GM19239 (cell line): ENCODE measurements around the gene ITGB2.
A peak's percentile ranks its signal among the peaks of the same experiment; 100 is the strongest.

Experiments
- DNase-seq: peaks from one replicate; pipeline ENCODE4 v3.0.0; 2011; ENCODE audit warnings: low spot score; ENCODE audit not compliant: insufficient read length
- FAIRE-seq: peaks from 2 replicates; lab custom pipeline; 2011; peaks lifted over from hg19 to GRCh38; lab: Jason Lieb, UNC

The ITGB2 gene

DNA sequence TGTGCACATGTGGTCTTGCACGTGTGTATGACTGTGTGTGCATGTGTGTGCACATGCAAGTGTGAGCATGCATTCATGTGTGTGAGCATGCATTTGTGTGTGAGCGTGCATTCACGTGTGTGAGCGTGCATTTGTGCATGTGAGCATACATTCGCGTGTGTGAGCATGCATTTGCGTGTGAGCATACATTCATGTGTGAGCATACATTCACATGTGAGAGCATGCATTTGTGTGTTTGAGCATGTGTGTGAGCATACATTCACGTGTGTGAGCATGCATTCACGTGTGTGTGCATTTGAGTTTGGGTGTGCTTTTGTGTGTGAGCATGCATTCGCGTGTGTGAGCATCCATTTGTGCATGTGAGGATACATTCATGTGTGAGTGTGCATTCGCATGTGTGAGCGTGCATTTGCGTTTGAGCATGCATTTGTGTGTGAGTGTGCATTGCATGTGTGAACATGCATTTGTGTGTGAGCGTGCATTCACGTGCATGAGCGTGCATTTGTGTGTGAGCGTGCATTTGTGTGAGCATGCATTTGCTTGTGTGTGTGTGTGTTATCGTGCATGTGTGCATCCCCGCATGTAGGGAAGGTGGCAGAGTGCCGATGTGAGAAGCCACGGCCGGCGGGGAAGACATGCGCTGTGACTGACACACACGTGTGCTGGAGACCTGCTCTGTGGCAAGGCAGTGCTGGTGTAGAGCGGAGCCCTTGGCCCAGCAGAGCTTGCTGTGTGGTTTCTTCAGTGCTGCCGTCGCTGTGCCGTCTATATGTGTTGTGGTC, 18.2 kb downstream of the ITGB2 start:
- DNase-seq (no peak), FAIRE-seq (no peak)

DNA sequence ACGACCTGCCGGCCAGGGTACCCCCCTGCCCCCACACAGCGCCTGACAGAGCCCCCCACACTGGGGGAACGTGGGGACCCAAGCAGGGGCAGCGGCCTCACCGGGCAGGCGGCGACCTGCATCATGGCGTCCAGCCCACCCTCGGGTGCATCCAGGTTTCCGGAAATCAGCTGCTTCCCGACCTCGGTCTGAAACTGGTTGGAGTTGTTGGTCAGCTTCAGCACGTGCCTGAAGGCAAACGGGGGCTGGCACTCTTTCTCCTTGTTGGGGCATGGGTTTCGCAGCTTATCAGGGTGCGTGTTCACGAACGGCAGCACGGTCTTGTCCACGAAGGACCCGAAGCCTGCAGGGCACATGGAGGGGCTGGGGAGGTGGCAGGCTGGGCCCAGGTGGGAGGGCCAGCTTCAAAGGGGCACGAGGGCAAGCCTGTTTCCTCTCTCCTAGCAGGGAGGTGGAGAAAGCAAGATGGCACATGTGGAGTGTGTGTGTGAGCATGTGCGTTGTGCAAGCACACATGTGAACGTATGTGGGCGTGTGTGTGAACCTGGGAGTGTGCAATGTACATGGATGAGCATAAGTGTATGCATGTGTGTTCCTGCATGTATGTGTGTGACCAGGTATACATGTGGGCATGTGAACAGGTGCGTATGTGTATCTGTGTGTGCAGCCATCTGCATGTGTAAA, 19.2 kb downstream of the ITGB2 start:
- FAIRE-seq: no peak

DNA sequence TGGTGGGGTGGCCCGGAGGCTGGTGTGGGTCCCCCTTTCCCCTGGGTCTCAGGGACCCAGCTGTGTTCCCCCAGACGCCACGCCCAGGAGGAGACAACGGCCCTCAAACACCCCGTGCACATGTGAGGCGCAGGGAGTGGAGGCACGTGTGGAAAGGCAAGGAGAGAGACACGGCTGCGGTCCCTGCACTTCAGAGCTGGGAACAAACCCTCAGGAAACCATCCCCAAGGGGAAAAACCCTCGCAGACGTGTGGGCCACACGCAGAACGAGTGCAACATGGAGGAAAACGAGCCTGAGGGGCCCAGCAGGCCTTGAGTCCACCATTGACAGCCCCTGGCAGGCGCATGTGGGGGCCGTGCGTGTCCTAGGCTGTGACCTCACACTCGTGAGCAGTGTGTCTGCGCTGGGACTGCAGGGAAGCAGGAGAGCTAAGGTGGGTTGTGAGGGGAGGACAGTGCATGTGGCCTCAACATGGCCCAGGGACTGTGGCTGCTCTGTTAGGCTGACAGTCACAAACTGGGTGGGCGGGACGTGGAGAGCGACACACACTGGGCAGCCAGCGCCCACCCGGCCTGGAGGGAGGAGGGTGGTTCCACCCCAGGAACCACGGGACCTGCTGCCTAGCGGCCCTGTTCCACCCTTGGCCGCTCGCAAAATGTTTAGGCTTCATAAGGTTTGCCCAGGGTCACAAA, 20.0 kb downstream of the ITGB2 start:
- DNase-seq: no peak

More for the DNA sequence above, 19.2 kb downstream of the ITGB2 start:
- no peak for DNase-seq

DNA sequence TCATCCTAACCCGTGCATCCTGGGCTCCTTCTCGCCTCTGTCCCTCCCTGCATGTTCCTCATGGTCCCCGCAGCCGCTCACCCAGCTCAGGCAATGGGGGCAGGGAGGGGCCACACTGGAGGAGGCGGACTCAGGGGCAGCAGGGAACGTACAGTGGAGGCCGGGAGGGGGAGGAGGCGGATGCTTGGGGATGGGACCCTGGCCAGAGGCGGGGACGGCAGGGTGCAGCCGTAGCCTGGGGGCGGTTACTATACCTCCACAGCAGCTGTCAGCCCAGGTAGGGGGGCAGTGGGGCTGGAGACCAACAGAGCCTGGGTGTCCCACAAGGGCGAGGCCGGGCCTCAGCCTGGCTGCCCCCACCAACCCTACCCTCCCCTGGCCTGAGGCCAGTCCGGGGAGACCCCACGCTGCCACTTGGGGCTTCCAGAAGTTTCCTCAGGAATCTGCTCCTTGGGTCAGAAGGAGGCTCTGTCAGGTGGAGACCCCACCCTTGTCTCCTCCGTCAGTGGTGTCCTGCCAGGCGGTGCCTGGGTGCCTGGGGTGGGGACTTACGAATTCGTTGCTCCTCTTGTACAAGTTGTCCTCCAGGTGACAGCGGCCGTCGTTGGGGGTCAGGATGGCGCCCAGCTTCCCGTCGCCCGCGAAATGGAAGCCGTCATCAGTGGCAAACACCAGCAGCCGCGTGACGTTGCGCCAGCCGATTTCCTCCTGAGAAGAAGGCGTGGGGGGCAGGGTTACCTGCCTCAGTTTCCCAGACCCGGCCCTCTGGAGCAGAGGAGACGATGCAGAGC, 20.7 kb downstream of the ITGB2 start:
- no peak for DNase-seq
- no peak for FAIRE-seq

More for the DNA sequence above, 20.0 kb downstream of the ITGB2 start:
- no peak for FAIRE-seq

DNA sequence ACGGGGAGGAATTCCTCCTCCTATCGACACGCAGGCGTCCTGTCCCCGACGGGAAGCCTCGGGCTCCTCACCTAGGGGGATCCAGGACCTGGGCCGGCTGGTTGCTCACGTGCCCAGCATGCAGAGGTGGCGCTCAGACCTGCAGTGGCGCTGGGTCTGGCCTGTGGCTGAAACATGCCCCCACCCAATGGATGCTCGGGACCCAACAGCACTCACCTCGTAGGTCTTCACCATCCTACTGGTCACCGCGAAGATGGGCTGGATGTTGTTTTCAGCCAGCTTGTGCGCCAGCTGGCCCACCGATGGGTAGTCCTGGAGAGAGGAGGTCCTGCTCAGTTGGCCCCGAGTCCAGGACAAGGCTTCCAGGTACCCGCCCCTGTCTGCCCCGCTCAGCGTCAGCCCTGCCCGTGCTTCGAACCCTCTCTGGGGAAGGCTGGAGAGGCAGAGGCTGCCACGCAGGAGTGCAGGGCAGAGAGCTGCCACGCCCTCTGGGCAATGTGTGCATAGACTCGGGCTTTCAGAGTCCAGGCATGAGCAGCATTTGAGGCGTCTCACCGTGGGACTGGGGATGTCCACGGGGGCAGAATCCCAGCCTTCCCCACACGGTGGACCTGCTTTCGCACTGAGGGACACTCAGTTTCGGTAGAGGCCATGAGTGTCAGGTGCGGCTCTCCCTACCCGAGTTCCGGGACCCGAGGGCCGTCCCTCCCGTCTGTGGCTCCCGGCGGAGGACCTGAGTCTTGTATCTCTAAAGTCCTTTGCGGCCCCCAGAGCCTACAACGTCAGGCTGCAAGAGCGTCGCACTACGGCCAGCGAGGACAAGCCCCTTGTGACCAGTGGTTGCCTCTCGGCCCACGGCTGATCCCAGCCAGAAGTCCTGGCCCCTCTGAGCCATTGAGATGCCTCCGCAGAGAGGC, 21.6 kb downstream of the ITGB2 start:
- FAIRE-seq (no peak), DNase-seq (no peak)

DNA sequence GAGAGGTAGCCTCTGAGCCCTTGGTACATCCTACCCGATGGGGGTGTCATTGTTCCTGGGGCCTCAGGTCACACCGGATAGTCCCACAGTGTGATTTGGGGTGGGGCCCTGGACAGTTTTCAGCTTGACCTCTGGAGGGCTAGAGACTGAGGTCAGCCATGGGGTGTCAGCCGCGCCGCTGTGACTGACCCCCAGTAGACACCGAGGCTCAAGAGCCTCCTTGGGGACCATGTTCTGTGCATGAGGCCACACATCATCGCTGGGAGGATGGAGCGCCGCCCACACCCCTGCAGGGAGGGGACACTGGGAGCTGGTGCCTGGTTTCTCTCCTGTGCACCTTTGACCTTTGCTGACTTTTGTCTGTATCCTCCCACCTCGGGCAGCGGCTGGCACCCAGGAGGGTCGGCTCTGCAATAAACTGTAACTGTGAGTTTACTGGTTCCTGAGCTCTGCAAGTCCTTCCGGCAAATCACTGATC, 22.6 kb downstream of the ITGB2 start:
- DNase-seq (no peak), FAIRE-seq (no peak)

DNA sequence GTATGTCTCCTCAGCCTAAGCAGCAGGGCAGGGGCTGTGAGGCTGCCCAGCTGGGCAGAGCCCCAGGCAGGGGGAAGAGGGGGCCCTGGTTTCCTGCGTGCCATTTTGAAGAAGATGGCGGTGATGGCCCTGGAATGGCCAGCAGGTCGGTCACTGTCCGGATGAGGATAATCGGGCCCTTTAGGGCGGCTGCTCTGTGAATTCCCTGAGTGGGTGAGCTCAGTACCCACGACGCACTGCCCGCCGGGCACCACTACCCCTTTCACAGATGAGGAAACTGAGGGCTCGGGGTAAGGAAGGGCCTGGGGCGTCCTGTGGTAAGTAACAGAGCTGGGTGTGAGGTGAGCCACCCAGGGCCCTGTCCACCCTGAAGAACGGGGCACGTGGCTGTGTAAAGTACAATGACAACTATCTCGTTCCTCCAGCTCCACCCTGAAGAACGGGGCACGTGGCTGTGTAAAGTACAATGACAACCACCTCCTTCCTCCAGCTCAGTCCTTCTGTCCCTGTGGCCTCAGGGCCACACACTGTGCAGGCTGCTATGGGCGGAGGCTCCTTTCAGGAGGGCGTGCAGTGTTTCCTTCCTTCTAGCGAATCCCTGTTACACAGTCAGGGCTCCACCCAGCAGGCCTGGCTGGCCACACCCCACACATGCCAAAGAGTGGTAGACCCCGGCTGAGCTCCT, 23.2 kb downstream of the ITGB2 start:
- FAIRE-seq: no peak
- no peak for DNase-seq

DNA sequence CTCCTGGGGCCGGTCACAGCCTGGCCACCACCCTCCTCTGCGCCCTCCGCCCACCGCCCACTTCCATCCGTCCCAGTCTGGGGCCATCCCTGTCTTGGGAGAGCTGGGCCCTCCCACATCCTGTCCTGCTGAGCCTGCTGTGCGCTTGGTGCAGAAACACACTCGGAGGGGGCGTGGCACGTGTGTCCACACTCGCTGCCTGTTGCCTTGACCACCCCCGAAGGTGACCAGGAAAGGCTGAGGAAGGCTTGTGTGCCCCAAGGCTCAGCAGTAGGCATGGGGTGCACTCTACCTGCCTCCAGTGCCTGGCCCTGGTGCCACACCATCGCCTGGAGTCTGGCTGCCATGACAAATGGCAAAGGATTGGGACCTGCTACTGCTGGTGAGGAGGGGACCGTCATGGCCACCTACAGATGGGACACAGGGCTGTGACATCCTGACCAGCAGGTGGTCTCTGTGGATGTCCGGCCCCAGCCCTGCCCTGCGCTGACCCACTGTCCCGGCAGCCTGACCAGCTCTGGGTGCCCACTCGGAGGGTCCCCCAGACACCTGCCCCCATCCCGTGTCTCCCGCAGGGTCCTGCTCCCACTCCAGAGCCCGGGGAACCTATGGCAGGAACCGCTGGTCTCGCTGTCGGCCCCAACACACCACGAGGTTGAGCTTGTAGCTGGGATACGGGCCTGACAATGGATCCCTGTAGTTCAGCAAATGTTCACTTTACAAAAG, 24.0 kb downstream of the ITGB2 start:
- FAIRE-seq (no peak), DNase-seq (no peak)

DNA sequence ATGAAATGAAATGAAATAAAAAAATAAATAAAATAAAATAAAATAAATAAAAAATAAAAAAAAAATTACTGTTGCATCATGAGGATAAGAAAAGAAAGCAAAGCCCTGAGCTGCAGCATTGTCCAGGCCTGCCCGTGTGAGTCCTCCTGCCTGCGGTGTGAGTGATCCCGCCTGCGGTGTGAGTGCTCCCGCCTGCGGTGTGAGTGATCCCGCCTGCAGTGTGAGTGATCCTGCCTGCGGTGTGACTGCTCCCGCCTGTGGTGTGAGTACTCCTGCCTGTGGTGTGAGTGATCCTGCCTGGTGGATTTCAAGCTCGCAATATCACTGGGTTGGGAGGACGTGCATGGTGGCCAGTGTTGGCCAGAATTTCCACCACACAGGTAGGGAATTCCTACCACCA, 24.8 kb downstream of the ITGB2 start:
- FAIRE-seq: no peak
- no peak for DNase-seq

DNA sequence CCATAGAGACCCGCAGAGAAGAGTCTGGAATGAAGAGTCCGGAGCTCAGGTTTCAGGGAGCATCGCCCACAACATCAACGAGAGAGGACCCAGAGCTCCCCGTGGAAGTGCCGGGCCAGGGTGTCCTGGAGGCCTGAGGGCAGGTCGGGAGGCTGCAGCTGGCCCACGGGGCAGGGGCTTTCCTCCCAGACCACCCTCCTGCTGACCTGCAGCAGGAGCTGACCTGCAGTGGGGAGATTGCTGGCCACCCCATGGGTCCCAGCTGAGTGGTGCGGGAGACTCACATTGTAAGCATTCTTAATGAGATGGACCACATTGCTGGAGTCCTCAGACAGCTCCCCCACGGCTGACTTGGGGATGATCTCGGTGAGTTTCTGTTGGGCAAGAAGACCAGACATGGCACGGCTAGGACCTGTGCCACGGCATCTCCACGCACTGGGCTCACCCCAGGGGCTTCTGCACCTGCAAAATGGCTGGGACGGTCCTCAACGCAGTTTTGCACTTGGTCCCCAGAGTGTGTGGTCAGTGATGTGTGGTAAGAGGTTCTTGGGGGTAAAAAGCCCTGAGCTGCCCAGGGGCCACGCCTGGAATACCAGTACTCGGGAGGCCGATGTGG, 25.9 kb downstream of the ITGB2 start:
- FAIRE-seq (no peak), DNase-seq (no peak)

DNA sequence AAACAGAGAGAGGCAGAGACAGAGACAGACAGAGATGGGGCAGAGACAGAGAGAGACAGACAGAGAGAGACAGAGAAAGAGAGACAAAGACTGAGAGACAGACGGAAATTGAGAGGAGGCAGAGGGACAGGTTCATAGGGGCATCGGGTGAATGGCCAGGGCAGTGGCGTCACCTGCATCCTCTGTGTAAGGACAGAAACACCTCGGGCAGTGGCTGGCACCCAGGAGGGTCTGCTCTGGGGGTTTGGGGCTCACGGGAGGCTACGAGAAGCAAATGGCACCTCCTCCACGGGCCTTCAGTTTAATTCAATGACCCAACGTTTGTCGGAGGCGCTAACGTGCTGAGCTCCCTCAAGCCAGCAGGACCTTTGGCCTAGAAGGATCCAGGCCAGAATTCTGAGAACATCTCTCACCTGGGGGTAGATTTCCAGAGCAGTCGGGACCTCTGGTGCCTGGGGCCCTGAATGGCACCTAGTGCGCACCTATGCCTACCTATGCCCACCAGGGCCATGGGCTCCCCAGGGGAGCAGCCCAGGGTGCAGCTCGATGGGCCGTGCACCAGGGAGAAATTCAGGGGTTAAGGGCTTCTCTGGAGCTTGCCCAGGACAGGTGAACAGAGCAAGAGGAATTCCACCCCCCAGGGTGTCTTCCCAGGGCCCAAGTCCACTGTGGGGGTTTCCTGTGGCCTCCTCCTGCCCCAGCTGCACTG, 26.6 kb downstream of the ITGB2 start:
- DNase-seq (no peak), FAIRE-seq (no peak)

DNA sequence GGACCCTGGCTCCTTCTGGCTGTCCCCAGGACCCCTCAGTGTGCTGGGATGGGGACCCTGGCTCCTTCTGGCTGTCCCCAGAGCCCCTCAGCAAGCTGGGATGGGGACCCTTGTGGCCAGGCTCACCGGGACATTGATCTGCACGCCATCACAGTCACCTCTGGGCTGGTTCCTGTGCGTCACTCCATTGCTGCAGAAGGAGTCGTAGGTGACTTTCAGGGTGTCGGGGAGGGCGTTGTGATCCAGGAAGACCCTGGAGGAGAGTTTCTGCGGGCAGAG, 27.5 kb downstream of the ITGB2 start:
- DNase-seq (no peak), FAIRE-seq (no peak)

DNA sequence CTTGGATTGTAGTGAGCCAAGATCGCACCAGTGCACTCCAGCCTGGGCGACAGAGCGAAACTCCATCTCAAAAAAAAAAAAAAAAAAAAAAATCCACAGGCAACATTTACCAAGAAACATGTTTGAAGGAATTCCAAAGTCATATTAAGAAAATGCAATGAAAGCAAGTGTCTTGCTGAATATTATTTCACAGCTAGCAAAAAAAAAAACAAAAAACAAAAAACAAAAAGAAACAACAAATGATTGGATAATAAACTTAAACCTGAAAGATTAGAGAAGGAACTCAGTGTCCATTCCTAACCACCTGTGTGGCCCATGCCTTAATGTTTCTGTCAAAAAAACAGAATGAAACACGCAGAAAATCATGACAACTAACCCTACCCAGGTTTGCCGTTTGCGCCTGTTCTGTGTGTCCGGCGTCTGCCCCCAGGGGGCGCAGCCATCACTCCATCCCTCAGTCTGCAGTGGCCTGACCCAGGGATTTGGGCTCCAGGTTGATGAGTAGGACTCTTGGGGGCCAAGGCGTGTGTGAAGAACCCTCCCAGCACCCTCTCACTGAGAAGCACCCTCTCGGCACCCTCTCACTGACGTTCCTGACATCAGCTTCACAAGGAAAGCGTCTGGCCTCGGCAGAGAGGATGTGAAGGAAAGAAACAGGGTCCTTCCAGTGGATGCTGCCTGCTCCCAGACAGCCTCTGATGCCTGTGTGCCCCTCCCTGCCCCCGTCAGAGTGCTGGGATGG, 28.0 kb downstream of the ITGB2 start:
- FAIRE-seq: peak; percentile 82
- peak; percentile 84 for DNase-seq

DNA sequence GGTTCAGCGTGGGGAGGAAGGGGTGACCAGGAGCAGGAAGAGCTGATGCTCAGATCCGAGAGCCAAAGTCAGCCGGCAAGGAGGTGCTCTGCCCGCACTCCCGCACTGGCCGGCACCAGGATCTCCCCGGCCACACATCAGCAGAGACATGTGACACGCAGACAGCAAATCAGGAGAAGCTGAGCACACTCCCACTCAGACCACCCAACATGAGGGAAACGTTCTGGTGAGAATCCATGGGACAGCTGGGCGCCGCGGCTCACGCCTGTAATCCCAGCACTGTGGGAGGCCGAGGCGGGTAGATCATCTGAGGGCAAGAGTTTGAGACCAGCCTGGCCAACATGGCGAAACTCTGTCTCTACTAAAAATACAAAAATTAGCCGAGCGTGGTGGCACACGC, 28.6 kb downstream of the ITGB2 start:
- DNase-seq: no peak
- no peak for FAIRE-seq

DNA sequence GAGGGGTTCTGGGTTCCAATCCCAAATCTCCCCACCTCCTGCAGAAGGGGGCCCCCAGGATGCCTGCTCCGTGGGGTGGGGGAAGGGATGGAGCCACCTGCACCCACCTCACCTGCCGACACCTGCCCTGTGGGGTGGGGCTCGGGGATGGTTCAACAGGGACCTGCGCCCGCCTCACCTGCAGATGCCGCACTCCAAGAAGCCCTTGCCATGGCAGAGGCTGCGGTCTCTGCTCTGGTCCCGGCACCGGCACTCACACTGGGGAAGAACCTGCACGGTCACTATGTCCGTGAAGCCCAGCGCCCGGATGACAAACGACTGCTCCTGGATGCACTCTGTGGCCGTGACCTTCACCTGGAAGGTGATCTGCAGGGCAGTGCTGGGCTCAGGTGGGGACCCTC, 29.1 kb downstream of the ITGB2 start:
- FAIRE-seq: no peak
- no peak for DNase-seq

DNA sequence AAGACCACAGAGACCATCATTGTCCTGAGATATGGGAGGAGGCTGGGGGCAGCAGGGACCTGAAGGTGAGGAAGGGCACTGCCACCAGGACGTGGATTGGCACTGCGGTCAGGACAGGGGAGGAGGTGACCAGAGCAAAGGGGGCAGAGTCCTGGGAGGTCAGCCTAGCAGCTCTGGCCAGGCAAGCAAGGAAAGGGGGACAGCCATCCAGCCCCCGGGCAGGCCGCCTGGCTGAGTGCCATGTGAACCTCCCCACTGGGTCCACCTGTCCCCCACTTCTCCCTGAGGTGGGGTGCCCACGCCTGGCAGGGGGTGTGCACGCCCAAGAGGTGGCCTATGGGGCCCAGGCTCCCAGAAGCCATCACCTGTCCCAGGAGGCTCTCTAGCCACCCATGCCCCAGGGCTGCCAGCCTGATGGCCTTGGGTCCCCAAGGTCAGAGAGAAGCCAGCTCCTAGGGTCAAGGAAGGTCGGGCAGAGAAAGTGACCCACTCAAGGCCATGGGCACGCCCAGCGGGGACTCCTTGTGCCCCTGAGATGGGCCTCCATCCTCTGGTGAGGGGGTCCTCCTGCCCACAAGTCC, 29.6 kb downstream of the ITGB2 start:
- no peak for DNase-seq
- FAIRE-seq: no peak
